ENCODE results near the gene UBE3A.

Gene UBE3A

DNA sequence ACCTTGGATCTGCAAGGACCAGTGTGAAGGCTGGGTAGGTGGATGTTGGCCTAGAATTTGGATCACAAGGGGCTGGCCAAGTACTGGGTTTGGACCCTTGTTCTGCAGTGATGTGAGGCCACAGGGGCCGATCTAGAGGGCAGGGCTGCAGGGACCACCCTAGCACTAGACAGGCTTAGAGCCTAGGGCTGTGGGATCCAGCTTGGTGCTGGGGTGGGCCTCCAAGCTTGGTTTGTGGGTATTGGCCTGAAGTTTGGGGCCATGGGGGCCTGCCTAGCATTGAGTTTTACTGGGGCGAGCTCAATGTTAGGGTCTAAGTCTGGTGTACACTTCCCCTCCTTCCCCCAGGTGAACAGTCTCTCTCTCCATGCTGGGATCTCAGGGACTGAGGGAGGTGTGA is 36.5 kb downstream of the UBE3A start:
- DNase-seq: no peak

GRCh38 chr15:25401501-25401900 is 37.3 kb downstream of the UBE3A start:
- no peak for DNase-seq

DNA sequence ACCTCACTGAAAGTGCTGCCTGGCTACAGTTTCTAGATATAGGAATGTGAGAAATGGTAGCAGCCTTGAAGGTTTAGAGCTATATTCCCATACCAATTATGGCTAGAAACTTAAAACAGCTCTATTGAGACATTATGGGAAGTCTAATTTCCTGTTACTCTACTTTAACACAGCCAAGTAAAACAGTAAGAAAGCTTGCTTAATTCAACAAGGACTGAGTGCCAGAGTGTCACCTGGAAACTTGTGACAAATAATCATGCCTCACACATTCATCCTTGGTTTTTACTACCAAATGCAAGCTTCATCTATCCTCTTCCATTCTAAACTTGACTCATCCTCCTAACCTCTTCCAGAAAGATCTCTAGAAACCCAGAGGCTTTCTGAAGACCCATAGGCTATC is 41.7 kb downstream of the UBE3A start:
- no peak for DNase-seq

GRCh38 chr15:25394898-25395297 is 43.9 kb downstream of the UBE3A start:
- no peak for DNase-seq

DNA sequence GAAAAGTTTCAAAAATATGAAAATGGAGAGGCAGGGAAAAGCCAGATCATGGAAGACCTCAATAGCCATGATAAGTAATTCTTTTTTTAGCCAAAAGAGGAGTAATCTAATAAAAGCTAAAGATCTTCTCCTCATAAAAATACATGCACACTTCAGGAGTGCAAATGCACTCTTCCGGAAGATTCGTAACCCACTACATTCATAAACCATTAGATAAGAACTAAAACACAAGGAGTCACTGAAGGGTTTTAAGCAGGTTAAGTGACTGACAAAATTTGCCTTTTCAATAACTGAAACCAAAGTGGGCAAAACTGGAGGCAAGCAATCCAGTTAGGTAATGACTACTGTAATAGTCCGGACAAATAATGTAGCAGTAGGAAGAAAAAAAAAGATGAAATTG is 46.0 kb downstream of the UBE3A start:
- no peak for DNase-seq

DNA sequence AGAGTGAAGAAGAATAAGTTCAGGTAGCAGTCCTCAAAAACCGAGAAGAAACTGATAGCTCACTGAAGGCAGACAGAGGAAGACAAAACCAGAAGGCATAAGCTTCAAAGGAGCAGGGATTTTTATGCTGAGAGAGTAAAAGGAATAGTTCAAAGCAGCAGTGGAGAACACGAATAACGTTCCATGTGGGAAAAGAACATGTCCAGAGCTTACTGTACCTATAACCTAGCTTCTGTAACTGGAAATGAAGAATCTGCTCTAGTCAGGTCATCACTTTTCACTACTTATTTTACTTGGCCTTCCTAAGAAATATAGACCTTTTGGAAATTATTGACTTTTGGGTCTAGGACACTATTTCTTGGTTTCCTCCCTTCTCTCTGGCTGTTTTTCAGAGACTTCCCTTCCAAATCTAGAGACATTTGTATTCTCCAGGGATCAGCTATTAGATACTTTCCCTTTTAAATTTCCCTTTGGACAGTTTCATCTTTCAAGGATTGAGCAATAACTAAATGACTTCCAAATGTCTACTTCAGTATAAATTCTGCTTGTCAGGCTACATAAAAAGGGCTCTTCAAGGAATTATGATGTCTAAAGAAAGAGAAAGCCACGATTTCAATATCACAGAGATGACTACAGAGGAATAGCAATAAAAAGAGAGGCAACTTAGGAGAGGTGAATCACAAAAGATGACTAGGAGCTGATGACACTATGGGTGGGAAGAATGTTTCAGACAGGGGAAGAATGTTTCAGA is 46.7 kb downstream of the UBE3A start:
- DNase-seq: peak; percentile 84

DNA sequence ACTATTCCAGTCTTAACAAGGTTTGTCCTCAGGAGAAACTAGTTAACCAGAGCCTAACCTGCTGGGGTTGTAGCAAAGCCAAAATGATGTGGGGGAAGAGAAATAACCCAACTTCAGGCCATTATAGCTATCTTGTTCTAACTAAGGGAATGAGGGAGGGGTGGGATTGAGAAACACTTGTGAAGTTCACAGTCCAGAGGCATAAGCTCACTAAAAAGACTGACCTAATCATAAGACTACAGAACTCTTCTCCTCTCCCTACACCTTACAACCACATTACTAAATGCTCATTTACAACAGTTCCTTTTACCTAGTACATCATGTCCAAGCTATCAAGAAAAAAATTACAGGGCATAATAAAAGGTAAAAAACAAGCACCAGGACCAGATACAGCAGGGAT is 52.8 kb downstream of the UBE3A start:
- DNase-seq: no peak

DNA sequence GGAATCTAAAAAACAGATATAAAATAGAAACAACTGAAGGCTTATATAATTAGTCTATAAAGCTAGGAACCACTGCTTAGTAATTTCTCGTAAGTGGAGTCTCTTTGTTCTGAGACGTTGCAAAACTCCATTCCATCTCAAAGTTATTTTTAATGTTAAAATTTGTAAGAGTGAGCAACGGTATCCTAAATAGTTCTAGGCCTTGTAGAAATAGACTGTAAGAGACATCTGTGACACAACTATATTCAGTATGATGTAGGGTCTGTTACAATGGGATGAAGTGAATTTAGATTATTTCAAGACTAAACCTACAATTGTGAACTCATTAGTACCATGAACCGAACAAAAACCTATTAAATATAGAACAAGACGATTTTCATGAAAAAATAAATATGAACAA is 57.2 kb downstream of the UBE3A start:
- DNase-seq: no peak

DNA sequence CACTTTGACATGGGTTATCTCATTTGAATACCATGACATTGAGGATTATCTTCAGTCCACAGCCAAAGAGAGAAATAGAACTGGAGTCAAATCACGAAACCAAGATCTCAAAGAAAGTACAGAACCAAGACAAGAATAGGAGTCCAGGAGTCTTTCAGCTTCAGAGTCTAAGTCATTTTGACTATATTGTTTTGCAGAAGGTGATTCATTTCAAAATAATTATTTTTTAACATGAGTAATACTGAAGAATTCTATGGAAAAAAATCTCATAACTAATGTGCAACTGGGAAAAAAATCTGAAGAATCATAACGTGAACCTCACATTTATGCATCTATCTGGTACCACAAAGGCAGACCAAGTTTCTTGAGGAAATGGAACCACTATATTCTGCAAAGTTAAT is 60.3 kb downstream of the UBE3A start:
- DNase-seq: peak; percentile 38

DNA sequence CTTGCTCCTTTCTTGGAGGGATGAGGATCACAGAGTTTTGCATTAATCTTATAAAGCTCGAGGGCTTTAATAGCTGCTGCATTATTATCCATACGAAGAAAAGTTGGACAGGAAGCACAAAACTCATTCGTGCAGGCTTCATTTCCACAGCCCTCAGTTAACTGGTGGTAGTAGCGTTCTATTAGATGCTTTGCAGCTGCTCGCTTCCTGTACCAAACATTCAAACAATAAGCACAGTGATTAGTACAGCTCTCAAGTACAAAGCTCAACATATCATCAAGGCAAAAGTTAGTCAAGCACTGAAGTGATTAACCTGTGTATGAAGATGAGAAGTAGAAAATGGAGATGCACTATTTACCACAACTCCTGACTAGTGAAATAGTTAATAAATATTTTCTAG is 63.3 kb downstream of the UBE3A start:
- DNase-seq: no peak

DNA sequence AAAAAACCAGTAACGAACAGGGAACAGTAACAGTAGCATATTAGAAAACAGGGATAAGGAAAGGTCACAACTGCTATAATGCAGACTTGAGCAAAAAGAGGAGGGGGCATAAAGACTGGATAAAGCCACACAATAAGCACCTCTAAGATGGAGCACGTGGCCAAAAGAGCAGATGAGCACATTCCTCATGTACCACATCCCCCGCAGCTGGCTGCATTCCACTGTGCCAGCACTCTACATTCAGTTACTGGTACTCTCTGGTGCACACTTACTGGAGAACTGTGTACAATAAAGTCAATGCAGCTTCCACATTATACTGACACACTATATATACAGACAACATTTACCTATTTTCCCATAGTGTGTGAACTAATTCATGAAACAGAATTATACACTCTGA is 64.7 kb downstream of the UBE3A start:
- peak; percentile 23 for DNase-seq

DNA sequence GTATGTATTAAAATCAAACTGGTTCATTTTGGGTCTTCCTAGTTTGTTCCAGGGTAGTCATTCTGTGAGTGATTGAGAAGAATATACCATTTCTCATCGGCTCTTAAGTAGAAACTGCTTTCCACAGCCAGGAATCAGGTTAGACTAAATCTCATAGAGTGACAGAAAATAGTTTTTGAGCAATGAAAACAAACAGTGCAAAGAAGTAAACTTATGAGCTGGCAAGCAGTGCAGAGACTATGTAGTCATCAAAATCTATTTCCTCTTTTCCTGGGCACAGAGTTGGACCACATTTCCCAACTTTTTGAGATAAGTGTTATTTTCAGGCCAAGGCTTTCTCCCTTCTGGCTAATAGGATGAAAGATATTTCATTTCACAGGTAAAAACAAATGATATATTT is 66.5 kb downstream of the UBE3A start:
- peak; percentile 43 for DNase-seq

DNA sequence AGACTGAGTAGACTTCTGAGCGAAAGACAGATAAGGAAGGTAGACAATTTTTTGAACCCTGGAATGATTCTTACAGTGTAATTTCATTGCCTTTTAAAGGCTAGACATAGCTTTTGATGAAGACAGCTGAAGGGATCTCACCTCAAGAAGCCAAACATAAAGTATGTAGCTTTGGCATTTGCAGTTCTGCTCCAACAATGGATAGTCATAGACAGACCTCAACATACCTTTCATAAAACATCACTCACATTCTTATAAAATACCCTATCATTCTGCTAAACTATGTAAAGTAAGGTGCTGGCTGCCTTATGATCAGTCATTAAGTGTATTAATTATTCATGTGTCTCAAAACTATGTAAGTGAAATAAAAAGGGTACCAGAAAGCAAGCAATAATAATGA is 70.0 kb downstream of the UBE3A start:
- peak; percentile 41 for DNase-seq

- no peak for DNase-seq
Measured at GRCh38 chr15:25366058-25366457, 72.8 kb downstream of the UBE3A start.

DNA sequence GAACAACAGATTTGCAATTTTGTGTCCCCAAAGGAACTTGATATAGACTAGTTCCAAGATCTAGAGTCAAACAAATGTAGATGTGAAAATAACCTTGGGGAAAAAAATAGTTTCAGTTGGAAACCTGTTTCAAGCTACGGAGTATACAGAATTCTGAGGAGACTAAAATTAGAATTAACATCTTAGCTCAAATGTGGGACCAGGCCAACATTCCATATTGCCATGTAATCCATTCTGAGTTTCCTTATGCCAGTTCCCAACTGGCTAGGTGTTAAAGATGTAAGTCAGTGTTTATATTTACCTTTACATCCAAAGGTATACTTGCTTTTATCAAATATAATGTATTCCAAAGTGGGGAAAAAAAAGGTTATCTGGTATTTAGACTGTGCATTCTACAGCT is 76.3 kb downstream of the UBE3A start:
- no peak for DNase-seq

GRCh38 chr15:25347707-25348106 is 91.1 kb downstream of the UBE3A start:
- DNase-seq: no peak

- no peak for DNase-seq
Measured at GRCh38 chr15:25346371-25346770, 92.5 kb downstream of the UBE3A start.

DNA sequence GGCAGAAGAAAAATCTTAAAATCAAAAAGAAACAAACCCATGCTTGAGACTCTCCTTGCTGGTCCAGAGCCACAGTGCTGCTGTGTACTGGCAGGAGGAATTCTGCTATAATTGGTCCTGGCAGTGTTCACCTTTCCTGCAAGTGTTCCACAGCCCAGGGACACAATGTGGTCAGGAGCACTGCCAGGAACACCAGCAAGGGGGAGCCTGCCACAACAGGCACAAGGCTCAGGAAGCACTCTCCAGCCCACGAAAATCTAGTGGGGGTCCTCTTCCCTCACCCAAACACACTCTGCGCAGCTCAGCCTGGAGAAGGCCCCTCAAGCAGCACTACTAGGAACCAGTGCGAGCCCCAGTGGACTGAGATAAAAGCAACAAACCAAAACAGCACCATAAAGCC is 92.9 kb downstream of the UBE3A start:
- DNase-seq: peak; percentile 20

- DNase-seq: no peak
Measured at GRCh38 chr15:25342629-25343028, 96.2 kb downstream of the UBE3A start.

DNA sequence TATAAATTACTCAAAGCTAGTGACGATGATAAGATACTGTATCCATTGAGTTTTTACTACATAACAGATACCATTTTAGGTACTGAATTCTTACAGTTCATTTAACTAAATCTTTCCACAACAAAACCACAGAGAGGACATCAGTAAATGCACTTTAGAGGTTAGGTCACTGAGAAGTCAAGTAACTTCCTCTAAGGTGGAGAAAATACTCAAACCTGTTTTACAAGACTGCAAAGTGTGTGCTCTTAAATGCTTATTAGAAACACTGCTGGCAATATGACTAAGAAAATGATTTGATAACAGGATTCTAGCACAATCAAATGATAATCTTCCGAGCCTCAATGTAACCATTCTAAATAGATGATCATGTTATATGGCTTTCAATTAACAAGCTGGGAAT is 99.4 kb downstream of the UBE3A start:
- DNase-seq: no peak

GRCh38 chr15:25335279-25335678 is 103.5 kb downstream of the UBE3A start:
- peak; percentile 8 for DNase-seq

DNA sequence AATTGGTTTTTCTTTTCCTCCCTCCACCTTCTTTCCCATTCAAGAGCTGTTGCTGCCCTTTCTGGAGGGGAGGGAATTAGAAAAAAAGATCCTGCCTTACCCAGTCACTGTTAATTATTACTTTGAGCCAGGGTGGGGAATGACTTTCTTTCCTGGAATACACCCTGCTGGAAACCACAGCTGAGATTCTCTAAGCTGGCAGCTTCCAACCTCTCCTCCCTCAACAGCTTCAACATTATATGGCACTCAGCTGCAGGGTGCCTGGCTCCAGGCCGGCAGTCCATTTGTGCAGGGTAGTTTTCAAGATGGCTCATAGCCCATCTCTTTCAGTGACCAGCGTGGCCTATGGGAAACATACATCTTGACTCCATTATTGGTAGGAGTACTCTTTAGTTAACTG is 105.8 kb downstream of the UBE3A start:
- DNase-seq: no peak

DNA sequence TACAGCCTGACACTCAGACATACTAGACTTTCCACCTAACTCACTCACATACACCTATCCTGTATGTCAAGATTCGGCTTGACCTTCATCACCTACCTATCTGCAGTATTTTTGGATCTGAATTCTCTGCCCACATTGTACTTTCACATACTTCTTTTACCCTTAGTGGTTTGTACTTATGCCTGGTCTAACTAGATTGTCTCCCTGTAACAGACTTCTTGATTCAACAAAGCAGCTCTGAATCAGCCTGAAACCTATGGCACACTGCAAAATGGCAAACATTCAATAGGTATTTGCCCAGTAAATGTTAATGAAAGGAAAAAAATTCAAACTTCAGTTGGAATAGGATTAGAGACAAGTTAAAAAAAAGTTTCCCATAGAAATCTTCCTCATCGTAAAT is 106.5 kb downstream of the UBE3A start:
- no peak for DNase-seq

GRCh38 chr15:25331860-25332259 is 107.0 kb downstream of the UBE3A start:
- no peak for DNase-seq

DNA sequence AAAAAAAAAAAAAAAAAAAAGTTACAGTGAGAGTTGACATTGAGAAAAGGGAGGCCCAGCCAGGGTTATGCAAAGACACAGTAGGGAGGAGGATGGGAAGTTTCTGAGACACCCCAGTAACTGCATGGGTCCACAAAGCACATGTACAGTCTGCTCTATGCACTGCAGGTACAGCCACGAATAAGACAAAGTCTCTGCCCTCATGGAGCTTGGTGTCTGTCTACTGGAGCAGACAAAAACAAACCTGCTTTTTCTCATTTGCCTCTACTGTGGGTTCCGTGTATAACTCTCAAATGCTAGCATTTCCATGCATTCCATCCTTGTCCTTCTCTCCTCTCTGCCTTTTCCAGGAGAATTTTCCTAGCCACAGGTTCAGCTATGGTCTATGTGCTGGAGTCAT is 107.4 kb downstream of the UBE3A start:
- DNase-seq: no peak

GRCh38 chr15:25329696-25330095 is 109.1 kb downstream of the UBE3A start:
- DNase-seq: no peak

All from EL (cell line).